Tongue (tissue), 2 donors: ENCODE results near the gene CD47. TPM values are rescaled to one million over a fixed set of nuclear protein-coding genes. Genes with fewer than 3 reads are reported as not detected.

Source experiments
- DNase-seq: peaks from one replicate; pipeline ENCODE4 v3.0.0-alpha.2; 2015
- total RNA-seq: library from RNA; depleted of rRNA; stranded (reverse); fragments of >200 nt; gene quantifications from one replicate; pipeline ENCODE4 v1.2.3, GENCODE V29; 2014

The CD47 gene
- 121 TPM for total RNA-seq

- peak; percentile 96 for DNase-seq
These were observed at the start of gene CD47 for GRCh38 chr3:108090701-108091497. Gene CD47 (minus strand): TSS chr3:108091031. CDS start chr3:108090908, 123 bp downstream.

- DNase-seq: no peak
These were observed 46.6 kb upstream of the CD47 start for GRCh38 chr3:108137460-108137814.

- DNase-seq: no peak
These were observed 46.0 kb upstream of the CD47 start for GRCh38 chr3:108136561-108137459.

GRCh38 chr3:108134555-108134880, 43.7 kb upstream of the CD47 start:
- no peak for DNase-seq

- DNase-seq: no peak
These were observed 43.2 kb upstream of the CD47 start for GRCh38 chr3:108133858-108134554.

- no peak for DNase-seq
These were observed 42.2 kb upstream of the CD47 start for GRCh38 chr3:108133048-108133369.

- DNase-seq: no peak
These were observed 40.8 kb upstream of the CD47 start for GRCh38 chr3:108131475-108132134.

GRCh38 chr3:108130701-108131474, 40.1 kb upstream of the CD47 start:
- peak; percentile 46 for DNase-seq

GRCh38 chr3:108130236-108130635, 39.4 kb upstream of the CD47 start:
- no peak for DNase-seq

GRCh38 chr3:108127301-108127988, 36.6 kb upstream of the CD47 start:
- DNase-seq: no peak

GRCh38 chr3:108126348-108126747, 35.5 kb upstream of the CD47 start:
- no peak for DNase-seq

GRCh38 chr3:108125550-108126071, 34.8 kb upstream of the CD47 start:
- DNase-seq: no peak

GRCh38 chr3:108125153-108125543, 34.3 kb upstream of the CD47 start:
- no peak for DNase-seq

- DNase-seq: no peak
These were observed 33.7 kb upstream of the CD47 start for GRCh38 chr3:108124337-108125152.

GRCh38 chr3:108123326-108123725, 32.5 kb upstream of the CD47 start:
- no peak for DNase-seq

- DNase-seq: no peak
These were observed 31.4 kb upstream of the CD47 start for GRCh38 chr3:108122276-108122675.

GRCh38 chr3:108119398-108120104, 28.7 kb upstream of the CD47 start:
- DNase-seq: no peak

- DNase-seq: no peak
These were observed 27.4 kb upstream of the CD47 start for GRCh38 chr3:108118038-108118768.
